Sciatic nerve (tissue), 2 donors: ENCODE data around the gene PPP1R9B. TPM values are rescaled to one million over a fixed set of nuclear protein-coding genes. Genes with fewer than 3 reads are reported as not detected.

Experiments used
- ATAC-seq: fragments of 200-7000 bp; cut with Tn5 transposase; one replicate; pipeline ENCODE4 v1.9.1; 2020; ENCODE audit warnings: mild to moderate bottlenecking, moderate library complexity
- DNase-seq: peaks from one replicate; pipeline ENCODE4 v3.0.0-alpha.2; 2020; ENCODE audit warnings: low spot score
- intact Hi-C: fragments of 100-400 bp; cut with DNase I; formaldehyde crosslinking; loops from one replicate; pipeline ENCODE4 v1.14.2; 2022
- total RNA-seq: library from RNA; stranded (reverse); fragmentation: NEBNext Ultra II Directional; extraction: Animal tissue kit (Norgen Biotek cat#: 25700); gene quantifications from one replicate; pipeline ENCODE4 v1.2.1, GENCODE V29; 2021
- donor health status: DM: no; HTN: no; CAD: no.
- donor health status: DM: no; HTN: no; CAD: no.

PPP1R9B gene
- total RNA-seq, 1 donor from 2014 or later: 58.8 TPM

DNA sequence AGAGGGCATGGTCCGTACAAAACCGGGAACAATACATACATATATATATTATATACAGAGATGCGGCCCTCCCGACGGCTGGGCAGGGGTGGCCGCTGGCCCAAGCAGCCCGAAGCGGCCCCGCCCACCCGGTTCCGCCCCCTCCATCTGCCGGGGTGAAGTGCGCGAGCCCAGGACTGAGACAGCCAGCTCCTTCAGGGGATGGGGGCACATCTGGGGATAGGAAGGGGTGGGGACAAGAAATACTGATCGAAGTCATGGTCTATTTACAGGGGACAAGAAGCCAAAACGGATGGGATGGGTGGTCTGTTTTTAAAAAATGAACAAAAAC, 16.7 kb downstream of the PPP1R9B start:
- ATAC-seq: peak; percentile 13
- no peak for DNase-seq
- intact Hi-C loops: no loop called here

DNA sequence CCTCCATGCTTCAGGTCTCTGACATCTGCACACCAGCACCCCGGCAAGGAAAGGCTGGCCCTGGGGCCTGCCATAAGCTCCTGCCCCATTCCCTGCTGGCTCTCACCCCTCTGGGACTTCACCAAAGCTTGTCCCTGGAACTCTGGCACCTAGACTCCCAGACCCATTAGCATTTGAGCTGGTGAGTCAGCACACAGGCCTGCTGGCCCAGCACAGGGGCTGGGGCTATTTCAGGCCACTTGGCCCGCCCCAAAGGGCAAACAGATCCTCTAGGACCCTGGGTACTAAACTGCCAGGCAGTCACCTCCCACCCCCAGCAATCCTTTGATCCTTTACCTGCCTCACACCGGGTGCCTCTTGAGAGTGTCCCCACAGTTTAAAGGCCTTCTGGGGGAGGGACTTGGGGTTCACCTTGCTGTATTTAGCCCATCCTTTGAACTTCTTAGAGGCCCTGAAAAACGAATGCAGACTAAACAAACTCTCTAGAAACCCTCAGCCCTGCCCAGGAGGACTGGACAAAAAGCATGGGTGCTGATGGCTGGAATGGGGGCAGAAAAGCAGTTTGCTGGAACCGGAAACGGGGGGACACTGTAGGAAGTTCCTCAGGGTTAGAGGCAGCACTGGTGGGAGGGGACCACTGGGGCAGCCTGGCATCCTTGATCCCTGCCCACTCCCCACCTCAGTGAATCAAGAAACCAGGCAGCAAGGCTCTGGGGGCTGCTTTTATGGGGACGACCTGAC, 17.3 kb downstream of the PPP1R9B start:
- ATAC-seq: peak; percentile 1
- no peak for DNase-seq
- intact Hi-C loops: no loop called here

DNA sequence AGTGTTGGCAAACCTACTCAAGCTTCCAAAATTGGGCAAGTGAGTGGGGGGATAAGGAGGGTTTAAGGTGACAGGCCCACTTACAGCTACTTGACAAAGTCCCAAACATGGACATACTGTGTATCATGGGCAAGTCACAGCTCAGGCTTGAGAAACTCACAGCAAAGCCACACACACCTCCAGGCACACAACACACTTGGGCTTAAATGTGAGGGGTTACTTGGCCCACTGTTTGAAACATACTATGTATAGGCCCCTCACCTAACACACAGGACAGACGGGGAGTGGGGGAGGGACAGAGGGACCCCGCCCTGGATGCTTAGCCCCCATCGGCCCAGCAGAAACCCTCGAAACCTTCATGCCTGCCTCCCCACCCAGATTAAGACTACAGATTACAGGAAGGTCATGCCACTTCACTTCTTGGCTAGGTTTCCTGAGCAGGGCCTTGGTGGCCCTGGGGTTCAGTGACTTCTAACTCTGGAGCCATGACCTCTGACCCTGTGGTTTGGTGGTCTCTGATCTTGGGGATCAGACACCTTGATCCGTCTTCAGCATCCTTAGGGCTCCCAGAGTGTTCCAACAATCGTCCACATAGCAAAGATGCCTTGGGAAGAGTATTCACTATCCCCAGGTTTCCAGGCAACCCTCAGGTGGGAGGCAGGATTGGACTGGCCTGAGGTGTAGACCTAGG, 18.2 kb downstream of the PPP1R9B start:
- intact Hi-C loops: no loop called here
- DNase-seq (no peak), ATAC-seq (no peak)

DNA sequence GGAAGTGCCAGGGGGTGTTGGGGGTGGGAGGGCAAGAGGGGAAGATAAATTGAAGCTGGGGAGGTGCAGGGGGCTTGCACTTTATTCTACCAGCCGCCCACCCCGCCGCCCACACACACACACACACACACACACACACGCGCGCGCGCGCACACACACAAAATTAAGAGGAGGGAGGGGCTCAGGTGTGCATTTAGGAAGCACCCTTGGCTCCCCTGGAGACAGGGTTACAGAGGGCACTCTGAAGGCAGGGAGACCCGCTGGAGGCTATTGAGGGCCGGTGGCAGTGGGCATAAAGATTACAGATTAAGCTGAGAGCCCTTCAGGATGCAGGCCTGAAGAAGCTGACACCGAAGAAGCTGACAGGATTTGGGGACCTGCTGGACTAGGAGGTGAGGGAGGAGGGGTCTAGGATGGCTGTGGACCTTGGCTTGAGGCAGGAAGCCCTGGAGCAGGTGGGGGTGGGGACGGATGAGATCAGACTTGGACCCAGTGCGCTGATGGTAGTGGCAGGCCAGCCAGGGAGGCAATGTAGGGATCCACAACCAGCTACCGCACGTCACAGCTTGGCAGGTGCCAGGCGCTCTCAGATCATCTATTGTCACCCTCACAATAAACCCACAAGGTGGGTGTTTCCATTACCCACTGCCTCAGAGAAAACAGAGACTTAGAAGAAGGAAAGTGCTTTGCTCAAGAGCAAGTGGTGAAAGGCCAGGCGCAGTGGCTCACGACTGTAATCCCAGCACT, 19.7 kb downstream of the PPP1R9B start:
- no peak for DNase-seq
- no peak for ATAC-seq
- intact Hi-C loops: no loop called here

DNA sequence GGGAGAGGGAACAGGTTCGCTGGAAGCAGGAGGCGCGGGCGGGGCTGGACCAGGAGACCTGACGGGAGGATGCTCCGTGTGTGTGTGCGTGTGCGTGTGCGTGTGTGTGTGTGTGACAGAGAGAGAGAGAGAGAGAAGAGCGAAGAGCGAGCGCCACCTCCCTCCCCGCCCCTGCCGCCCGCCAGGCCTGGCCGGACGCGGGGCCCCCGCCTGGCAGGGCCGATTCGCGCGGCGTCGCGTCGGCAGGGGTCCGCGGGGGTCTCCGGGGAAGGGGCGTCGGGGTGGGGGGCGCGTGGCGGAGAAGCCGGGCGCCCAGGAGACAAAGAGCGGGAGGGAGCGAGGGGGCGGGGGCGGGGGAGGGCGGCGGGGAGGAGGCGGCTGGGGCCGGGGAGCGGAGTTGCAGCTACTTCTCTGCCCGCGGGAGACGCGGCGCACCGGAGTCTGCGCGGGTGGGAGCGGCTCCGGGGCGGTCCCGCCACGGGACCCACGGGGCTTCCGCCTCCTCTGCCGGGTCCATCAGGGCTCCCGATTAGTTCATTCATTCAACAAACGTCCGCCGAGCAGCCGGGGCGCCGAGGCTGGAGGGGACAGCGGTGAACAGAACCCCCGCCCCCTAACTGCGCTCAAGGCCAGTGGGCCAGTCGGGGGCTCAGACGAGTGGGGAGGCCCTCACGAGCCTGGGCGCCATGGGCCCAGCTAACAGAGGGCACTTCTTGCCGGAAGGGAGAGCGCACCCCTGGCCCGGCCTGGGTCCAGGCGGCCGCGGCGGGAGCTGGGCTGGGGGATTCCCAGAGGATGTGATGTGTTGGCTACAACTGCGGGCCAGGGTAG, 20.5 kb downstream of the PPP1R9B start, which contains the start of gene SAMD14:
Gene SAMD14, minus strand, starts transcription at position 433 of the 831 bp plus-strand sequence. CDS start 5,201 bp downstream, outside the sequence.
- intact Hi-C loops: no loop called here
- peak; percentile 20 for ATAC-seq
- DNase-seq: peak; percentile 64

DNA sequence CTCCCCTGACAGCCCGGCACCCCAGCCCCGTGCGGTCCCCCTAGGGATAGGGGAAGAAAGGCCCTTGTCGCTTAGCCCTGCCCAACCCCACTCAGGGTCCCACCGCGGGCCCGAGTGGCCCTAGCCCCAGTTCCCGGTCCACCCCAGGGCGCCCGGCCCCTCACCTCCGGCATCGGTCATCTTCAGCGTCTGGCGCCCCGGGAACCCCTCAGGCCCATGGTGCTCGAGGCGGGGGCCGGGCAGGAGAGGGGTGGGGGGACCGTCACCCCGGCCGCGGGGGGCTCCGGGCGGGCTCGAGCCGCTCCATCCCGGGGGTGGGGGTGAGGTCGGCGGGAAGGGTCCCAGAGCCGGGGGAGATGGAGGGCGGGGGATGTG, 21.1 kb downstream of the PPP1R9B start:
- ATAC-seq (peak; percentile 9), DNase-seq (no peak)
- intact Hi-C loops: no loop called here

DNA sequence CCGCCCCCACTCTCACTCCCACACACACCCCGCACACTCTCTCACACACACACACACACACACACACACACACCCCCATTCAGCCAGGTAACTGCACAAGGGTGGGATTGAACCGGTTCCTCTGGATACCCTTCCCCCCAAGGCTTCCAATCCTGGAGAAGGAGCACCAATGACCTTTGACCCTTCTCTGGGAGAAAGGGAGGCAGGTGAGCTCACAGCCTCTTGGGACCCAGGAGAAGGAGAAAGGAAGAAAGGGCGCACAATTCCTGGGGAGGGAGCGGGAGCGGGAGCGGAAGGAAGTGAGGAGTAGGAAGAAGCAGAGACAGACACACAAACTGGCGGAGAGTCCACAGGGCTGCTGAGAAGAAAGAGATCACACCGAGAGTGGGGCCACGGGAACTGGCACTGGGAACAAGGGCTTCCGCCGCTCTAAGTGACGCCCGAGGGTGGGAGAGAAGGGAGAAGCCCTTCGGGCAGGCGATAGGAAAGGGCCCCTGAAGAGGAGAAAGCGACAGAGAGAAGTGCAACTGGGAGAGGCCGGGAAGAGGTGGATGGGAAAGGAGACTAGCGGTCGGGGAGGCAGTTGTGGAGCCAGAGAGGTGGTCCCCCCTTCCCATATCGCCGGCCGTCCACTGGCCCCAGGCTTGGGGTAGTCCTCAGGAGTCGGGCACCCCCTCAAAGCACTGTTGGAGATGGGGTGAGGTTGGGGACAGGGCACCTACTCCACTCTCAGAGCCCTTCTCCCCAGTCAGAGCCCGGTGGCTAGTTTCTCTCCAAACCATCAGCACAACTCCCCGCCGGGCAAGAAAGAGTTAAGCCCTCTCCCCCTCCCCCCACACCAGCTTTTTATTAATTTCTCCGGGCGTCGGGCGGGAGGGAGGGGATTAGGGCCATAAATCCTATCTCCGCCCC, 21.8 kb downstream of the PPP1R9B start:
- peak; percentile 16 for ATAC-seq
- intact Hi-C loops: no loop called here
- no peak for DNase-seq

DNA sequence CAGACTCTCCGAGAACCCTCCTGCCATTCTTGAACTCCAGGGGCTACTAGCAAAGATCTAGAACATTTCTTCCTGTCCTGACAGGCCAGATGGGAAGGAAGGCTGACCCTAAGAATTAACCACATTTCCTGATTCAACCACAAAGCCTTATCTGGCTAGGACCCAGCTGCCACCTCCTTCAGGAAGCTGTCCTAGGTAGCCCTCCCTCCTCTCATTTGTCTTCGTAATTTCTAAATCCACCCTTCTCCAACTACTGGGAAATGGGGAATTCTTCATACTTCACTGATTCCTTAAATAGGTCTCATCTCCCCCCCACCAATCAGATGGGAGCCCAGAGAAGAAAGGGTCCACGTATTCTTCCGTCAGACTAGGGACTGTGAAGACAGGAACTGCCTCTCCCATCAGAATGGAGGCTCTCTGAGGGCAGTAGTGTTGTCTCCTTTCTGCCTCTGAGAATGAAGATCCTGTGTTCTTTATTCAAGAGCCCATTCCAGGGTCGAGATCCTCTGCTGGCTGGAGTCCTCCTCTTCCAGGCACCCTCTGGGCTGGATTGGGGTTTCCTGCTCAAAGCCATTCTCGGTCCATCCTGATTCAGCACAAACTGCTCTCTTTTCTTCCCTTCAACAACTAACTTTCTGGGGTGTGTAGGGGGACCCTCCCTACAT, 22.6 kb downstream of the PPP1R9B start:
- ATAC-seq (no peak), DNase-seq (no peak)
- intact Hi-C loops: no loop called here

DNA sequence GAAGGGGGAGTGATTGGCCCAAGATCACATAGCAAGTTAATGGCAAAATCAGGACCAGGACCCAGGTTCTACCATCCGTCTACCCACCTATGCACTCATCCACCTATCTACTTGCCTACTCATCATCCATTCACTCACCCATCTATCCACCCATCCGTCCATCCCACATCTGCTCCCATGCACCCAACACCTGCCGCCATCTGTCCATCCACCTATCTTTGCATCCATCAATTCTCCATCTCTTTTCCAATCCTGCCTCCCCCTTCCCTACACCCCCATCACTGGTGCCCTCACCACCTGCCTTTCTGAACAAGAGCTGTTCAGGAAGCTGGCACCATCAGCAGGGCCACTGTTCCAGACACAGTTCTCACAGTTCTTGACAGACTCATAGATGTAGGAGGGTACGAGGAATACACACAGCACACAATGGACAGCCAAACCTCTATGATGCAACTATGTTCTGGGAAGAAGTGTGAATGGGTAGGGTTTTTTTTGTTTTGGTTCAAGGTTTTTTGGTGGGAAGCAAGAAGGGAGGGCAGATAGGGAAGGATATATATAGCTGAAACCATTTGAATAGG, 25.0 kb downstream of the PPP1R9B start:
- intact Hi-C loops: no loop called here
- no peak for DNase-seq

DNA sequence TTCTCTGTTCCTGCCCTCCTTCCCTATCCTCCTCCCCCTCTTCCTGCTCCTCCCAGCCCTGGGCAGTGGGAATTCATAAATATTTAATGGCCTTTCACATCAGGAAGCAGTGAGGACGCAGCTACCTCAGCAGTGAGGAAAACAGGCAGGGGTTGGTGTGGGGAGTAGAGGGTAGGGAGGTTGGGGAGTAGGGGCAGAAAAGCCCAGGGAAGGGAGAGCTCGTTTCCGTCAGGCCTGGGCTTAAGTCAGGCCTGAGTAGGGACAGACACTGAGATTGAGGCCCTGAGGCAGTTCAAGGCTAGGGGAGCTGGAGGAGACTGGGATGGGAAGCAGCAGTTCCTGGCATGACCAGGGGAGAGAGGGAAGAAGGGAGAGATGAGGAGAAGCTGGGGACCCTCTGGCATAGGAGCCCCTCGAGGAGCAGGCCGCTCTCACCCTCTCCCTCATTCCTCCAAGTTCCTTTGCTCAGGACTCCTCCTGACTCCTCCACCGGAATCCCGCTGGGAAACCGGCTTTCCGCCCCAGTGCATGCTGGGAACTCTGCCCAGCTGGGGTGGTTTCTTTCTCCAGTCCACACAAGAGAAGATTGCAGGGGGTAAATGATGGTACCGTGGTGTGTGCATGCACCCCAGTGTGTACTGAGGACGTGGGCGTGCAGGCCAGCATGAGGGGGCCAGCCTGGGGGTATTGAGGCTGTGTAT, 26.7 kb downstream of the PPP1R9B start:
- ATAC-seq (peak; percentile 48), DNase-seq (no peak)
- intact Hi-C loops: no loop called here

More for the DNA sequence above, 25.0 kb downstream of the PPP1R9B start:
- ATAC-seq: no peak

DNA sequence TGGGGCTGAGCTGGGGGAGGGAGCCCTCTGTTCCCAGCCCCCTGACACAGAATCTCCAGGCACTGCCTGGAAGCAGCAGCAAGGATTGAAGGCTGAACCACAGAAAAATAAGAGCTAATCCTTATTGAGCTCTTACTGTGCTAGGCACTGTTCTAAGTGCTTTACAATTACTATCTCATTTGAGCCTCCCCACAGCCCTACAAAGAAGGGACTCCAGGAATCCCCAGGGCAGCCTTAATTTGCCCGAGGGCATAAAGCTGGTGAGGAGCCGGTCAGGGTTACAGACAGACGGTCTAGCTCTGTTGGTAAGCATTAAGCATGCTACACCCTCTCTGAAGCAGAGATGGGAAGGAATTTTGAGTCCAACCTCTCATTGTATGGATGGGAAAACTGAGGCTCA, 27.5 kb downstream of the PPP1R9B start:
- no peak for ATAC-seq
- intact Hi-C loops: no loop called here

DNA sequence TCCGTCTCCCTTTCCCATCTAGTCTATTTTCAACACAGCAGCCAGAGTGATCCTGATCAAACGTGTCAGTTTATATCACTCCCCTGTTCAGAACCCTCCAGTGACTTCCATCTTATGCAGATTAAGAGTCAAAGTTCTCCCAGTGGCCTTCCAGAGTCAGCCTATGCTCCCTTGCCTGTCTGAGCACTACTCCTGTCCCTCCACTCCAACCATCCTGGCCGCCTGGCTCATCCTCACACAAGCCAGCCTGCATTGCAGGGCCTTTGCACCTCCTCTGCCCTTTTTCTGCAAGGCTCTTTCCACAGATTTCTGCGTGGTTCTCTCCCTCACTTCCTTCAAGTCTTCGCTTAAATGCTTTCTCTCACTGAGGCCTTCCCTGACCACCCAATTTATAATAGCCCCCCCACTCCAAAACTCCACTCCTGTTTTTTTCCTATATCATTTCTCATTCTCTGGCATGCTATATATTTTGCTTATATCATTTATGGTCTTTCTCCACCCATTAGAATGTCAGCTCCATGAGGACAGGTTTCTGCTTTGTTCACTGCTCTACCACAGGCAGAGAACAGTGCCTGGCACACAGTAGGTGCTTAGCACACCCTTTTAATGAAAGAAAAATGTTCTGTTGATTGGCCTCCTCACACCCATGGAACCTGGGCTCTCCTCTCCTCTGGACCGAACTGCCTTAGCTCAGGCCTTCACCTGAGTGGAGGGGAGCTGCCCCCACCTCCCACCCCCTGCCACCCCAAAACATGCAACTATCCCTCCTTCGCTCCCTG, 29.8 kb downstream of the PPP1R9B start:
- intact Hi-C loops: no loop called here
- DNase-seq (no peak), ATAC-seq (no peak)

More for the DNA sequence above, 27.5 kb downstream of the PPP1R9B start:
- DNase-seq: no peak

DNA sequence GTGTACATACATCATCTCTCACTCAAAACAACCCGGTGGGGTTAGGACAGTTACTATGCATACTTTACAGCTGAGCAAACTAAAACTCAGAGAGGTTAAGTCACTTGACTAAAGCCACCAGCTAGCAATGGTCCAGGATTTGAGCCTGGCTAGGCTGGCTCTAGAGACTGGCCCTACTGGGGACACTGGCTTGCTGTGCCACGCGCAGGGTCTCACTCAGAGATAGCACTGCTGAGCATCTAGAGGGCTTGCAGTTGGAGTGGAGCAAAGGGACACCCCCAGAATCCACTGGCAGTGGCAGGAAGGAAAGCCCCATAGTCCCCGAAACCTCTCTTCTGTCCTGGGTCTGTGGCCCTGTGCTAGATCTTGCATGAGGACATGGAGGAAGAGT, 31.7 kb downstream of the PPP1R9B start:
- intact Hi-C loops: loop anchor here (10.0 kb wide), 1 partner anchor 176 kb away; no protein-coding TSS in a partner anchor
- ATAC-seq: no peak
- DNase-seq: no peak

DNA sequence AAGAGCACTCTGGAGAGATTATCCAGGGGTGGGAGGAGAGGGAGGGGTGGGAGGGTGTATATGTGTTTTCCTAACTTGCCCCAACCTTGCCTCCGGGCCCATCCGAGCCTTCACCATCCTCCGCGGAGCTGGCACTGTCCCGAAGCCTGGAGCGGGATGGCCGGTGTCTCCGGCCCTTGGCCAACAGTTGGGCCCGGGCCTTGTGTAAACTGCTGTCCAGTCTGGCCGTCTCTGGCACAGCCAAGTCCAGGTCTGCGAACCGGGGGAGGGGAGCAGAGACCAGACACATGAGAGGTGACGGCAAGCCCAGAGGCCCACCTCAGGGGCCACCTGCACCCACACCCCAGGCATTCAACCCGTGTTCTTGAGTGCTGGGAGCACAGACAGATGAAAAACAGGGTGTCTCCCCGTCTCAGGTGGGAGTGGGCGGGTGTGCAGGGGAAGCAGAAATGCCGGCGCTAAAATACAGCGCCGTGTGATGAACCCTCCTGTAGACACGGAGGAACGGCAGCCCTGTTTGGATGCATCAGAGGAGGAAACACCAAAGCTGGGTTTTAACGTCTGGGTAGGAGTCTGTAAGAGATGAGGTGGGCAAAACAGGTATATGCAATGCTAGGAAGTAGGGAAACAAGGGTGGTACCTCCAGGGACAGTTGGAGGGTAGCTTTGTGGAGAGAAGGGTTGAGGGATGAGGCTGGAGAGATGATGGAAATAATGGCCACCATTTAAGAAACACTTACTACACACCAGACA, 32.2 kb downstream of the PPP1R9B start:
- ATAC-seq (no peak), DNase-seq (peak; percentile 58)
- intact Hi-C loops: loop anchor here (10.0 kb wide), 1 partner anchor 177 kb away; no protein-coding TSS in a partner anchor
